H9 (cell line): Measurements from ENCODE around the gene EGFR. TPM values are rescaled to one million over a fixed set of nuclear protein-coding genes. Genes with fewer than 3 reads are reported as not detected.

Source experiments
- DNase-seq: peaks from one replicate; pipeline ENCODE4 v3.0.0-alpha.2; 2017
- H2AFZ ChIP-seq: one replicate; pipeline ENCODE4 v1.6.1; 2013; ENCODE audit warnings: mild to moderate bottlenecking, low read length, control low read depth, moderate library complexity
- H2AK5ac ChIP-seq: 2 replicates; pipeline ENCODE4 v1.6.1; 2013; ENCODE audit warnings: low read length, control low read depth, mixed read lengths; ENCODE audit not compliant: insufficient read length
- H2BK120ac ChIP-seq: one replicate; pipeline ENCODE4 v1.6.1; 2013; ENCODE audit warnings: low read depth, mild to moderate bottlenecking, low read length, control low read depth, inconsistent platforms; ENCODE audit not compliant: poor library complexity, severe bottlenecking
- H2BK12ac ChIP-seq: 2 replicates; pipeline ENCODE4 v1.6.1; 2013; ENCODE audit warnings: low read length, control low read depth, mixed read lengths, low read depth; ENCODE audit not compliant: insufficient read length
- H2BK15ac ChIP-seq: 2 replicates; pipeline ENCODE4 v1.6.1; 2013; ENCODE audit warnings: low read depth, low read length, control low read depth
- H2BK20ac ChIP-seq: one replicate; pipeline ENCODE4 v1.6.1; 2013; ENCODE audit warnings: low read depth, mild to moderate bottlenecking, low read length, control low read depth, inconsistent platforms; ENCODE audit not compliant: poor library complexity, severe bottlenecking
- H2BK5ac ChIP-seq: 2 replicates; pipeline ENCODE4 v1.6.1; 2013; ENCODE audit warnings: low read length, control low read depth, mixed read lengths; ENCODE audit not compliant: insufficient read length
- H3K14ac ChIP-seq: 2 replicates; pipeline ENCODE4 v1.6.1; 2013; ENCODE audit warnings: low read length, control low read depth; ENCODE audit not compliant: insufficient read depth
- H3K18ac ChIP-seq: 2 replicates; pipeline ENCODE4 v1.6.1; 2013; ENCODE audit warnings: low read depth, mild to moderate bottlenecking, mixed read lengths, low read length, control low read depth; ENCODE audit not compliant: insufficient read length
- H3K23ac ChIP-seq: 2 replicates; pipeline ENCODE4 v1.6.1; 2013; ENCODE audit warnings: low read length, control low read depth, mixed read lengths, low read depth; ENCODE audit not compliant: insufficient read length
- H3K23me2 ChIP-seq: 2 replicates; pipeline ENCODE4 v1.6.1; 2013; ENCODE audit warnings: low read depth, mild to moderate bottlenecking, mixed read lengths, low read length, control low read depth; ENCODE audit not compliant: insufficient read length, poor library complexity, severe bottlenecking
- H3K27ac ChIP-seq: 2 replicates; pipeline ENCODE4 v1.5.1; 2013; ENCODE audit warnings: low read length, control low read depth, mixed read lengths, low read depth; ENCODE audit not compliant: insufficient read length
- H3K27me3 ChIP-seq: 2 replicates; pipeline ENCODE4 v1.6.1; 2013; ENCODE audit warnings: low read length, control low read depth, inconsistent platforms; ENCODE audit not compliant: insufficient read depth
- H3K4ac ChIP-seq: 2 replicates; pipeline ENCODE4 v1.6.1; 2013; ENCODE audit warnings: low read depth, mild to moderate bottlenecking, control low read depth, inconsistent platforms, low read length, moderate library complexity
- H3K4me1 ChIP-seq: 2 replicates; pipeline ENCODE4 v1.6.1; 2013; ENCODE audit warnings: low read length, control low read depth, inconsistent platforms; ENCODE audit not compliant: insufficient read depth
- H3K4me2 ChIP-seq: 2 replicates; pipeline ENCODE4 v1.6.1; 2013; ENCODE audit warnings: low read length, control low read depth, mixed read lengths; ENCODE audit not compliant: insufficient read length, insufficient read depth
- H3K56ac ChIP-seq: 2 replicates; pipeline ENCODE4 v1.6.1; 2013; ENCODE audit warnings: low read depth, mild to moderate bottlenecking, mixed read lengths, low read length, control low read depth; ENCODE audit not compliant: insufficient read length
- H3K79me1 ChIP-seq: 2 replicates; pipeline ENCODE4 v1.6.1; 2013; ENCODE audit warnings: low read depth, mild to moderate bottlenecking, moderate library complexity, low read length, control low read depth, inconsistent platforms; ENCODE audit not compliant: insufficient read depth, poor library complexity, severe bottlenecking
- H3K79me2 ChIP-seq: 2 replicates; pipeline ENCODE4 v1.6.1; 2013; ENCODE audit warnings: low read length, control low read depth, inconsistent platforms; ENCODE audit not compliant: insufficient read depth
- H3K9ac ChIP-seq: 2 replicates; pipeline ENCODE4 v1.6.1; 2013; ENCODE audit warnings: low read length, control low read depth, mixed read lengths; ENCODE audit not compliant: insufficient read length; ENCODE audit errors: extremely low read depth
- H3K9me3 ChIP-seq: one replicate; pipeline ENCODE4 v1.6.1; 2013; ENCODE audit warnings: low read depth, low read length, inconsistent platforms; ENCODE audit not compliant: control insufficient read depth
- H3T11ph ChIP-seq: one replicate; pipeline ENCODE4 v1.6.1; 2013; ENCODE audit warnings: mild to moderate bottlenecking, low read length, control low read depth, inconsistent platforms
- H4K20me1 ChIP-seq: one replicate; pipeline ENCODE4 v1.6.1; 2013; ENCODE audit not compliant: control insufficient read depth, insufficient read length, insufficient read depth
- H4K5ac ChIP-seq: 2 replicates; pipeline ENCODE4 v1.6.1; 2013; ENCODE audit warnings: low read depth, mild to moderate bottlenecking, mixed read lengths, low read length, control low read depth; ENCODE audit not compliant: insufficient read length
- H4K8ac ChIP-seq: replicated peaks from 2 replicates; pipeline ENCODE4 v1.6.1; 2013; ENCODE audit warnings: low read length, control low read depth, mixed read lengths, low read depth; ENCODE audit not compliant: insufficient read length
- H4K91ac ChIP-seq: 2 replicates; pipeline ENCODE4 v1.6.1; 2013; ENCODE audit warnings: low read depth, mild to moderate bottlenecking, moderate library complexity, mixed read lengths, low read length, control low read depth; ENCODE audit not compliant: insufficient read length
- H3K27ac Mint-ChIP-seq, 3 experiments: 2 replicates in 2 of 3; 3 replicates in 1 of 3; pipeline ENCODE4 v1.8.0; 2020 to 2021; ENCODE audit warnings: mixed read lengths in 3 of 3, mild to moderate bottlenecking in 1 of 3, moderate library complexity in 1 of 3
- H3K27me3 Mint-ChIP-seq: 2 replicates; pipeline ENCODE4 v1.8.0; 2021; ENCODE audit warnings: low read depth, mild to moderate bottlenecking, moderate library complexity, mixed read lengths
- H3K36me3 Mint-ChIP-seq, 3 experiments: 2 replicates in 2 of 3; 3 replicates in 1 of 3; pipeline ENCODE4 v1.8.0; 2020 to 2021; ENCODE audit warnings: low read depth in 3 of 3, mixed read lengths in 3 of 3; ENCODE audit not compliant: insufficient read depth in 1 of 3
- H3K4me1 Mint-ChIP-seq, 2 experiments: 2 replicates each; pipeline ENCODE4 v1.8.0; 2020; ENCODE audit warnings: mixed read lengths in 2 of 2
- H3K4me3 Mint-ChIP-seq, 2 experiments: 2 replicates in 1 of 2; 3 replicates in 1 of 2; pipeline ENCODE4 v1.8.0; 2020 to 2021; ENCODE audit warnings: mild to moderate bottlenecking in 2 of 2, mixed read lengths in 2 of 2, moderate library complexity in 1 of 2
- H3K9me3 Mint-ChIP-seq, 2 experiments: 2 replicates in 1 of 2; 3 replicates in 1 of 2; pipeline ENCODE4 v1.8.0; 2020; ENCODE audit warnings: mild to moderate bottlenecking in 2 of 2, mixed read lengths in 2 of 2, moderate library complexity in 1 of 2
- CTCF ChIP-seq: fragments of 200-600 bp; sonication (generic); conservative IDR thresholded peaks from 3 replicates; pipeline ENCODE4 v1.8.0; 2021; ENCODE audit warnings: antibody characterized with exemption, mild to moderate bottlenecking
- WGBS: extraction: QIAGEN DNeasy Blood & Tissue Kit; methylation state at CpG from one replicate; pipeline ENCODE4 v1.1.7; 2013; ENCODE audit warnings: missing lambda C conversion rate, low lambda C conversion rate, mixed read lengths; ENCODE audit not compliant: insufficient read length; ENCODE audit errors: extremely low coverage; 5-methylcytosine and 5-hydroxymethylcytosine counted together
- total RNA-seq: library from RNA; stranded (reverse); gene quantifications from 2 replicates; pipeline ENCODE4 v1.2.1, GENCODE V29; 2021

Gene EGFR
- total RNA-seq, 1 experiment from 2014 or later: 3.3 TPM

GRCh38 chr7:55235801-55236200, 217.0 kb downstream of the EGFR start:
- Histone ChIP-seq H3K79me2 (no peaks in the 10 kb centered on the region), H3K4me2 (no peak overlapping the region), H4K20me1 (peaks cover 3% of the 10 kb centered on the region), H4K5ac (no peak overlapping the region), H3K79me1 (no peaks in the 10 kb centered on the region), H2BK20ac (no peak overlapping the region), H3K14ac (no peak overlapping the region), H2BK15ac (no peak overlapping the region), H3T11ph (no peak overlapping the region), H3K18ac (no peak overlapping the region), H3K23ac (no peak overlapping the region), H2AFZ (no peak overlapping the region), H3K4me1 (peaks cover 5% of the 10 kb centered on the region; the same call in 1 of the 2 replicates), H3K9me3 (no peaks in the 10 kb centered on the region), H2BK5ac (no peak overlapping the region), H4K91ac (no peak overlapping the region), H4K8ac (no peak overlapping the region), H3K23me2 (no peaks in the 10 kb centered on the region), H3K27ac (no peak overlapping the region), H3K56ac (no peak overlapping the region), H2BK120ac (no peak overlapping the region), H2AK5ac (no peak overlapping the region), H3K27me3 (no peaks in the 10 kb centered on the region), H2BK12ac (no peak overlapping the region), H3K4ac (no peak overlapping the region), H3K9ac (no peak overlapping the region)
- TF ChIP-seq CTCF: no peak
- Mint-ChIP-seq H3K27me3 (peaks cover 1% of the 10 kb centered on the region; the same call in 1 of the 2 replicates), H3K4me3 (no peak overlapping the region), H3K4me1 (peaks cover 15 to 20% of the 10 kb centered on the region in 2 experiments), H3K27ac (no peak overlapping the region; a peak in 3 of 7 replicates), H3K9me3 (no peaks in the 10 kb centered on the region; a peak in 1 of 5 replicates), H3K36me3 (no peaks in the 10 kb centered on the region; a peak in 1 of 7 replicates)
- DNase-seq: no peak
- WGBS: no CpG with 5 or more reads among the region's 6 CpGs
